Activated gamma-delta T cell treated with anti-CD3 and anti-CD28 coated beads, Interleukin-2, amount 50 U/mL, for 16 hours (primary cell): ENCODE data around the gene STK24.
"Not testable (repeated sequence)": the region's sequence is repeated elsewhere in the genome, so short reads cannot be mapped to it uniquely, and the experiment has no call there.

Experiments
- DNase-seq: peaks from one replicate; pipeline ENCODE4 v3.0.0-alpha.2; 2020; ENCODE audit warnings: low read depth

Gene STK24

DNA sequence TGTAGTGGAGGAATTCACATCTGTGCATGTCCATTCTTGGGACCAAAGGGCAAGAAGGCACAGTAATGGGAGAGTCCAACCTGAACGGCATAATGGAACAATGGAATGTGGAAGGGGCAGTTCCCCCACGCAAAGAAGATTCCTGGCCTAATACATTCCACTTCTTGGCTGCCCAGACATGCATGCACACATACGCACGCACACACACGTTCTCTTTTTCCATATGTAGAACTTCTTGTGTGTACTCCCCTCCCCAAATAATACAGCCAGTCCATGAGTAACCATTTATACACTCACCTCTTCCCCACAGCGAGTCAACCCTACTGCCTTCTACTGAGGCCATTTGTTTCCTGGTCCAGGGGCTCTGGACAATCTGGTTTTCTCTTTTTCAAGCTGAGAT lies 6.0 kb upstream of the STK24 start:
- no peak for DNase-seq

DNA sequence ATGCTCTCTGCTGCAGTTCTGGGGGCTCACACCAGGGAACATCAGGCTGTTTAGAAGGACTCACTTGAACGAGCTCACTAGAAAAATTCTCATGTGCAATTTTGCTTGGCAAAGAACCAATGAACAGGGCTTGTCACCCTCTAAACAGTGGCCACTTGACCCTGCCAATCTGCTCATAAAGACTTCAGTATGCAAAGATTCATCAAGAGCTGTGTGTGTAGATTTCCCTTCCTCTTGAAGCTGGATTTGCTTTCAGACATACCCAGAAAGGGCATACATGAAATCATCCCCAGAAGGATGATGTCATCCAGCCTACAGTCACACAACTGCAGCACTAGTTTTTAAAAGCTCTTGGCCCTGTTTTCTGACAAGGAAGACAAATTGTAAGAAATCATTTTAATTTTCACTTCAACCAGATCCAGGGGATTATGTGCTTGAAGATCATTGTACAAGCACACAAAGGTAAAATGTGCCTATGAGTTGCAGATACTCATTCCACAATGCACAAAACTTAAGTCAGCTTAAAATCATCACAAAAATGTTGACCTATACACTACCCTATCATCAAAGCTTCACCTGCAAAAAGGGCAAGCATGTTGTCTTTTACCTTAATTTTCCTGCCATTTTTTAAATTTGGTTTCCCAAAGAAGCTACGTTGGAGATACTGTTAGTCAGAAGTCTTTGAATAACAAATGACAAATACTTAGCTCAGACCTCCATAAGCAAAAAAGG lies 5.2 kb upstream of the STK24 start:
- DNase-seq, result no peak

- no peak for DNase-seq
These were observed 4.5 kb upstream of the STK24 start for GRCh38 chr13:98581381-98581780.

GRCh38 chr13:98580420-98580819 lies 3.5 kb upstream of the STK24 start:
- no peak for DNase-seq

DNA sequence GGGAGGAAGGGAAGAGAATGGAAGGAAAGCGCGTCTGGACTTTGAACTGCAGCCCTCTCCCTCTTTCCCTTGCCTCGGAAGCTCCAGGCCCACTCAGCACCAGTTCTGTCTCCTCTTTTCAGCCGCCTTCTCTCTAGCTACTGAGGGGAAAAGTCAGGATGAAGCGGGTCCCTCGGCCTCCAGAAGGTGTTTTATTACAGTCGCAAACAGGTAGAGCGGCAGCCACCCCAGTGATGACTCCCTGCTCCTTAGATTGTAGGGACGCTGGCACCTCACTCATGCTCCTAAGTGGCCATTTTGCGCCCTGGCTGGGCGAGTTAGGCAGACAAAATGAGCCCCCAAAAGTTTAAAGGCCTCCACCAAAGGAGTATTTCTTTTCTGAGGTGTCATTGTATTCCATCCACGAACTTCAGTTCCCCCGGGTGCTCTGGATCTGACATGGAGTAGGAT lies 954 bp upstream of the STK24 start:
- no peak for DNase-seq

- DNase-seq, result peak; percentile 14
These were observed 534 bp downstream of the STK24 start for GRCh38 chr13:98576200-98576945.

DNA sequence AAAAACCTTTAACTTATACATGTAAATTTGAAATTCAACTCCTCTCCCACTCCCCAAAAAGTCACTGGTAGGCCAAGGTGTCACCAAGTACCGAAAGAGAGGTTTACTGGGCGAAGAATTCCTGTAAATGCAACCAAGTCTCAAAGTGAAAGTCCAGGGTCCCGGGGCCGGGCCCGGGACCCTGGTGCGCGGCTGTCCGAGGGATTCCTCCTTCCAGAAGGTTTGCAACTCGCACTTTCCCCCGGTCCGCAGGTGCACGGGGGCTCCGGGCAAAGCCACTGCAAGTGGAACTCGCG lies 1.1 kb downstream of the STK24 start:
- DNase-seq, result no peak

- no peak for DNase-seq
These were observed 1.7 kb downstream of the STK24 start for GRCh38 chr13:98575009-98575903.

DNA sequence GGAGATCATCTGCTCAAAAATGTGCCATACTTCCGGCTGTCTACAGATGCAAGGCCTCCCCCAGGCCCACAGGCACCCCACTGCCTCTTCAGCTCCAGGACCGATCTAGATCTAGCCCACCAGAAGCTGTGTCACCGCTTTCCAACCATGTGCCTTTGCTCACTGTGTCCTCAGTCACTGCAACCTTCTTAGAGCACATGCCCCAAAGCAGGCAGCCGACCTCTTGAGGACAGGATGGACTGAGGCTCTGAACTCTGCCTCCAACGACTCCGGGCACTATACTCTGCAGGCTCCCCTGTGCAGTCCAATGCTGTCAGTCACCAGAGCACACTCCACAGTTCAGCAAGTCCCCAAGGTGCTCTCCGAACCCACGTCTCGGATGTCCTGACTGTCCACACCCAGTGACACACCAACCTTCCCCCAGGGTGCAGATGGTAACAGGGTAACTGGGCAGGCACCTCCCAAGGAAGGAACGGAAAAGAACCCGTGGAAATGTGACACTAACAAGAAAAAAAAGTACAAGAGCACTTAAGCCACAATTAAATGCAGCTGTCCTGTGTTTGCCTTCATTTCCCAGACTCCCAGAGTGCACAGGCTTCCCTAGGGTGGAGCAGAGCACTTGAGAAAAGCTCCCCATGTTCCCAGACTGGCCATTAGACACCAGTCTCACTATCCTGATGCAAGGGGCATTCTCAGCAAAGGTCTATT lies 4.8 kb downstream of the STK24 start:
- DNase-seq, result no peak

DNA sequence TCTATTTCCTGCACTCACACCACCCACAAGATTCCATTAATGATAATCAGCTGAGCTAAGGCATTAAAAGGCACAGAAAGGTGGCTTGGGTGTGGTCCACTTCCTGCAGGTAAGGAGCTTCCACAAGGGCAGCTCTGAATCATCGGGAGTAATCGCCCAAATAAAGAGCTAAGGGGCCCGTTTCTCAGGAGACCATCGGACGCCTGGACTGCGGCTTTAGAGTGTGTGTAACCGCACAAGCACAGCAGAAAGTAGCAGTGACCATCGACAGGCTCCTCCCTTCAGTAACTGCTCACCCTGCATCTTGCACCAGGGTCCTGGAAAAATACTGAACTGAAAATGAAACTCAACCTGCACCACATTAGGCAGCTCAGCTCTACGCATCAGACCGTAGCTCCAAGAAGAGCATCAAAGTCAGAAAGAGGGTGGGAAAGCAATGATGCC lies 6.0 kb downstream of the STK24 start:
- no peak for DNase-seq

DNA sequence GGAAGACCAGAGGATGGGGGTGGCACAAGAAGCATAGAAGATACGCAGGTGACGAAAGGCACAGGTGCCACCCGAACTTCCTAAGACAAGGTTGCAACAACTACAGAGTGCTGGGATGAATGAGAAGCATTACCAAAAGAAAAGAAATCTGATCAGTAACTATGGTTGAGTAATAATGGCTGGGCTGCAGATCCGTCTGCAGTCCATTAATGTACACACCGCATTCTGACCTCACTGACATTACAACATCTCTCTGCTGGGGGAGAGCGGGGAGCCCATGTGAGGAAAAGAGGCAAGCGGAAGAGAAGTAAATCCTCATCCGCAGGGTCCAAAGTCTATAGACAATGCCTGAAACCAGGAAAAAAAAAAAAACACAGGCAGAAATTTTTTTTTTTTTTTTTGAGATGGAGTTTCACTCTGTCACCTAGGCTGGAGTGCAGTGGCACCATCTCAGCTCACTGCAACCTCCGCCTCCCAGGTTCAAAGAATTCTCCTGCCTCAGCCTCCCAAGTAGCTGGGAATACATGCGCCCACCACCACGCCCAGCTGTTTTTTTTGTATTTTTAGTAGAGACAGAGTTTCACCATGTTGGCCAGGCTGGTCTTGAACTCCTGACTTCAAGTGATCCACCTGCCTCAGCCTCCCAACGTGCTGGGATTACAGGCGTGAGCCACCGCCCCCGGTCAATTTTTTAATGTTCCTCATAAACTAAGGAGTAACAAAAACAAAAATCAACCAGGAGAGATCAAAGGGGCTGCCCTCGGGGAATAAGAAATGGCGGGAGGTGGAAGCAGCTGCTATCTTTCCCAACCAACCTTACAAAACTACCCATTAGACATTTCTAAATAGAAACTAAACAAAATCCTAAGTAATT lies 7.2 kb downstream of the STK24 start:
- DNase-seq, result not testable (repeated sequence)

GRCh38 chr13:98568918-98569317 lies 8.0 kb downstream of the STK24 start:
- DNase-seq, result no peak

- DNase-seq, result no peak
These were observed 9.8 kb downstream of the STK24 start for GRCh38 chr13:98567140-98567539.

GRCh38 chr13:98565726-98566565 lies 11.0 kb downstream of the STK24 start:
- DNase-seq, result no peak

GRCh38 chr13:98564204-98564603 lies 12.7 kb downstream of the STK24 start:
- no peak for DNase-seq

GRCh38 chr13:98563071-98563470 lies 13.8 kb downstream of the STK24 start:
- no peak for DNase-seq

GRCh38 chr13:98559169-98559568 lies 17.7 kb downstream of the STK24 start:
- no peak for DNase-seq

- DNase-seq, result no peak
These were observed 18.7 kb downstream of the STK24 start for GRCh38 chr13:98557937-98558792.

GRCh38 chr13:98556968-98557631 lies 19.8 kb downstream of the STK24 start:
- DNase-seq, result no peak
